HCT116 (cell line): ENCODE results near the gene STARD3. TPM values are rescaled to one million over a fixed set of nuclear protein-coding genes. Genes with fewer than 3 reads are reported as not detected.

ENCODE experiments used
- ATAC-seq: fragments of 200-7000 bp; cut with Tn5 transposase; 2 replicates; pipeline ENCODE4 v1.9.1; 2020; ENCODE audit warnings: mild to moderate bottlenecking, moderate library complexity
- BruUV-seq: library from RNA; stranded (reverse); fragments of 400-500 nt; replicated peaks from 2 replicates; lab custom pipeline; 2021; lab: Mats Ljungman, UMichigan
- CTCF ChIA-PET: fragments of 300-600 bp; sonication (Branson Sonifier 250); formaldehyde crosslinking; loops from one replicate; lab custom pipeline; 2021; ENCODE audit warnings: antibody characterized with exemption; lab: Charles Lee
- POLR2A ChIA-PET: fragments of 300-600, 350-600 bp; sonication (Branson Sonifier 250); formaldehyde crosslinking; loops from one replicate; lab custom pipeline; 2021; ENCODE audit warnings: antibody characterized with exemption; lab: Charles Lee
- RAD21 ChIA-PET, 2 experiments: fragments of 300-600 bp; sonication (Branson Sonifier 250); formaldehyde crosslinking; loops; one replicate each; lab custom pipeline; 2023; ENCODE audit warnings: low total read pairs in 2 of 2; ENCODE audit not compliant: uncharacterized antibody in 2 of 2, unreplicated experiment in 2 of 2, low non-redundant PET in 1 of 2; lab: Charles Lee
- DNase-seq: peaks from one replicate; pipeline ENCODE4 v3.0.0-alpha.2; 2010; ENCODE audit warnings: low read depth, low spot score
- H2AFZ ChIP-seq: fragments of 200-600 bp; shearing (Covaris generic), sonication (generic); 2 replicates; pipeline ENCODE4 v1.6.1; 2017; ENCODE audit warnings: low read depth, mixed run types, mixed read lengths, antibody characterized with exemption, low read length; ENCODE audit not compliant: poor library complexity, severe bottlenecking
- H3K27ac ChIP-seq: 2 replicates; pipeline ENCODE4 v1.5.1; 2012; ENCODE audit warnings: low read depth, low read length
- H3K27me3 ChIP-seq: fragments of 200-600 bp; sonication (generic); 2 replicates; pipeline ENCODE4 v1.6.1; 2016; ENCODE audit warnings: mixed run types, low read length, mixed read lengths; ENCODE audit not compliant: insufficient read depth
- H3K36me3 ChIP-seq, 2 experiments: fragments of 200-500 bp in 1 of 2; fragments of 200-600 bp in 1 of 2; sonication (Bioruptor generic) in 1 of 2; sonication (generic) in 1 of 2; 2 replicates each; pipeline versions ENCODE4 v1.5.1 to v1.6.1; 2014 to 2016; ENCODE audit warnings: low read length in 2 of 2, inconsistent platforms in 1 of 2, mixed read lengths in 1 of 2, mixed run types in 1 of 2; ENCODE audit not compliant: insufficient read depth in 2 of 2, control insufficient read depth in 1 of 2
- H3K4me1 ChIP-seq, 2 experiments: fragments of 200-600 bp in 1 of 2; sonication (generic) in 1 of 2; 2 replicates each; pipeline versions ENCODE4 v1.5.1 to v1.6.1; 2012 to 2017; ENCODE audit warnings: low read length in 2 of 2, inconsistent platforms in 1 of 2, mild to moderate bottlenecking in 1 of 2, mixed read lengths in 1 of 2, mixed run types in 1 of 2, moderate library complexity in 1 of 2; ENCODE audit not compliant: insufficient read depth in 2 of 2, control insufficient read depth in 1 of 2
- H3K4me2 ChIP-seq: fragments of 200-600 bp; sonication (generic); 2 replicates; pipeline ENCODE4 v1.6.1; 2017; ENCODE audit warnings: mixed run types, low read length, mixed read lengths
- H3K4me3 ChIP-seq, 2 experiments: fragments of 200-600 bp in 1 of 2; sonication (generic) in 1 of 2; replicated peaks in 1 of 2; 2 replicates each; pipeline ENCODE4 v1.5.1; 2011 to 2016; ENCODE audit warnings: low read length in 2 of 2, control low read depth in 1 of 2, low read depth in 1 of 2, mild to moderate bottlenecking in 1 of 2, mixed read lengths in 1 of 2, mixed run types in 1 of 2
- H3K79me2 ChIP-seq: fragments of 200-600 bp; sonication (generic); 2 replicates; pipeline ENCODE4 v1.6.1; 2017; ENCODE audit warnings: mild to moderate bottlenecking, mixed run types, low read length, moderate library complexity, mixed read lengths; ENCODE audit not compliant: insufficient read depth
- H3K9ac ChIP-seq: fragments of 200-600 bp; sonication (generic); 2 replicates; pipeline ENCODE4 v1.6.1; 2016; ENCODE audit warnings: low read length, mixed read lengths
- H3K9me2 ChIP-seq: fragments of 200-600 bp; sonication (generic), shearing (Covaris generic); 2 replicates; pipeline ENCODE4 v1.6.1; 2017; ENCODE audit warnings: mixed run types, mild to moderate bottlenecking, moderate library complexity; ENCODE audit not compliant: insufficient read depth
- H3K9me3 ChIP-seq, 2 experiments: fragments of 200-500 bp in 1 of 2; fragments of 200-600 bp in 1 of 2; sonication (Bioruptor generic) in 1 of 2; sonication (generic) in 1 of 2; 2 replicates each; pipeline ENCODE4 v1.6.1; 2014 to 2017; ENCODE audit warnings: low read length in 2 of 2, mixed read lengths in 2 of 2, inconsistent platforms in 1 of 2, low read depth in 1 of 2, mild to moderate bottlenecking in 1 of 2, mixed run types in 1 of 2, moderate library complexity in 1 of 2; ENCODE audit not compliant: control insufficient read depth in 1 of 2, insufficient read depth in 1 of 2
- H4K20me1 ChIP-seq: fragments of 200-600 bp; sonication (generic), shearing (Covaris generic); 2 replicates; pipeline ENCODE4 v1.6.1; 2017; ENCODE audit warnings: mixed run types, mild to moderate bottlenecking, moderate library complexity; ENCODE audit not compliant: insufficient read depth
- CBX3 ChIP-seq: IDR thresholded peaks from 2 replicates; pipeline ENCODE4 v1.6.1; 2012; ENCODE audit warnings: low read depth
- CEBPB ChIP-seq: IDR thresholded peaks from 2 replicates; pipeline ENCODE4 v1.6.1; 2012; ENCODE audit warnings: low read depth
- EZH2phosphoT487 ChIP-seq: fragments of 200-600 bp; IDR thresholded peaks from 2 replicates; pipeline ENCODE4 v1.6.1; 2018; ENCODE audit warnings: antibody characterized with exemption, borderline replicate concordance
- FOSL1 ChIP-seq: IDR thresholded peaks from 2 replicates; pipeline ENCODE4 v1.6.1; 2012; ENCODE audit warnings: low read depth
- JUND ChIP-seq: IDR thresholded peaks from 2 replicates; pipeline ENCODE4 v1.6.1; 2012
- POLR2AphosphoS5 ChIP-seq: IDR thresholded peaks from 2 replicates; pipeline ENCODE4 v1.6.1; 2011; ENCODE audit warnings: mild to moderate bottlenecking, low read depth, low read length, moderate library complexity
- RAD21 ChIP-seq: IDR thresholded peaks from 2 replicates; pipeline ENCODE4 v1.6.1; 2012; ENCODE audit warnings: low read depth, mild to moderate bottlenecking
- SP1 ChIP-seq: IDR thresholded peaks from 2 replicates; pipeline ENCODE4 v1.6.1; 2012; ENCODE audit warnings: low read depth
- SRF ChIP-seq: IDR thresholded peaks from 2 replicates; pipeline ENCODE4 v1.6.1; 2012; ENCODE audit warnings: low read depth
- TCF7L2 ChIP-seq: IDR thresholded peaks from 2 replicates; pipeline ENCODE4 v1.7.0; 2011; ENCODE audit warnings: borderline replicate concordance, inconsistent platforms; ENCODE audit not compliant: insufficient read depth, insufficient read length; ENCODE audit errors: extremely low read depth
- ZFX ChIP-seq: fragments of 450-650 bp; IDR thresholded peaks from 2 replicates; pipeline ENCODE4 v1.6.1; 2017
- intact Hi-C: fragments of 100-400 bp; cut with micrococcal nuclease; formaldehyde crosslinking; loops from 2 replicates; pipeline ENCODE4 v1.10.0; 2022
- total RNA-seq: library from RNA; stranded (reverse); gene quantifications from one replicate; pipeline ENCODE4 v1.2.1, GENCODE V29; 2021; ENCODE audit not compliant: unreplicated experiment
- TF ChIP-seq, protein P1 (sequence below): IDR thresholded peaks from 2 replicates; pipeline ENCODE4 v1.6.1; 2012; ENCODE audit warnings: low read depth

STARD3 gene
- total RNA-seq, 1 experiment from 2014 or later: 73.9 TPM

DNA sequence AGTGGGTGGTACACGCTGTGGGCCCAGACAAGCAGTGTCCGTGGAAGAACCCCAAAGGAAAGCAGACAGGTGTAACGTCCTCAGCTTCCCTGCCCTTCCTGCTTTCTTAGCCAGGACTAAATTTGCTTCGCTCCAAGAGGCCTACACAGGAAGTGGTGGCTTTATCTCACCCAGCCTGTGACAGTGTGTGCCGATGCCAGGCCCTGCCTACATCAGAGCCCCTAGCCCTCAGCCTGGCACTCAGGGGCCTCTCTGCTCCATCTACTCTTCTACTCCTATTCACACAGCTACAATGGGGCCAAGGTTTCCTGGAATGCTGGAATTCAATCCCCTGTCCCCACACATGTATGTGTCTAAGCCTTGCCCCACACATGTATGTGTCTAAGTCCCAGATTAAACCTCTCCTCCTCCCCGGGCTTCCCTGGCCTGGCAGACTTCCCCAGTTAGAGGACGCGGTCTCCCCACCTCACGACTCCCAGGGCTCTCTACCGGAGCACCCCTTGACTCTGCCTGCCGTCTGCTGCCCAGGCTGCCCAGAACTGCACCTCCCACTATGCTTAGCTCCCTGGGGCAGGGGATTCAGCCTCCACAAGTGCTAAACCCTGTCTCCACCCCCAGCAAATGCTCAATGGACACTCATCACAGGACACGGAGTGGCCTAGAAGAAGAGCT, 42.7 kb downstream of the STARD3 start:
- Histone ChIP-seq H3K9me3 (no peaks in the 10 kb centered on the region), H3K4me3 (no peak overlapping the region), H3K9ac (no peak overlapping the region), H3K36me3 (no peaks in the 10 kb centered on the region), H3K27me3 (no peaks in the 10 kb centered on the region), H3K4me1 (peaks cover 15 to 17% of the 10 kb centered on the region in 2 experiments; a peak in 2 of 4 replicates), H3K27ac (no peak overlapping the region; the same call in 1 of the 2 replicates), H2AFZ (no peak overlapping the region), H3K79me2 (no peaks in the 10 kb centered on the region), H4K20me1 (no peaks in the 10 kb centered on the region), H3K9me2 (no peaks in the 10 kb centered on the region), H3K4me2 (no peak overlapping the region)
- intact Hi-C loops: no loop called here
- ChIA-PET RAD21 (no interaction called here), POLR2A (no interaction called here), CTCF (interaction anchor here (1.0 to 1.6 kb wide), 5 partner anchors 8 to 58 kb away, joined by 3 to 5 read pairs (median 3); partner anchors contain the start of genes MIEN1 and PGAP3)
- no TSS peak for BruUV-seq
- no peak for TF ChIP-seq EZH2phosphoT487
- no peak for TF ChIP-seq CBX3
- TF ChIP-seq SP1: no peak
- TF ChIP-seq TCF7L2: no peak
- no peak for TF ChIP-seq RAD21
- no peak for TF ChIP-seq JUND
- no peak for TF ChIP-seq CEBPB
- no peak for TF ChIP-seq POLR2AphosphoS5
- TF ChIP-seq, protein P1, sequence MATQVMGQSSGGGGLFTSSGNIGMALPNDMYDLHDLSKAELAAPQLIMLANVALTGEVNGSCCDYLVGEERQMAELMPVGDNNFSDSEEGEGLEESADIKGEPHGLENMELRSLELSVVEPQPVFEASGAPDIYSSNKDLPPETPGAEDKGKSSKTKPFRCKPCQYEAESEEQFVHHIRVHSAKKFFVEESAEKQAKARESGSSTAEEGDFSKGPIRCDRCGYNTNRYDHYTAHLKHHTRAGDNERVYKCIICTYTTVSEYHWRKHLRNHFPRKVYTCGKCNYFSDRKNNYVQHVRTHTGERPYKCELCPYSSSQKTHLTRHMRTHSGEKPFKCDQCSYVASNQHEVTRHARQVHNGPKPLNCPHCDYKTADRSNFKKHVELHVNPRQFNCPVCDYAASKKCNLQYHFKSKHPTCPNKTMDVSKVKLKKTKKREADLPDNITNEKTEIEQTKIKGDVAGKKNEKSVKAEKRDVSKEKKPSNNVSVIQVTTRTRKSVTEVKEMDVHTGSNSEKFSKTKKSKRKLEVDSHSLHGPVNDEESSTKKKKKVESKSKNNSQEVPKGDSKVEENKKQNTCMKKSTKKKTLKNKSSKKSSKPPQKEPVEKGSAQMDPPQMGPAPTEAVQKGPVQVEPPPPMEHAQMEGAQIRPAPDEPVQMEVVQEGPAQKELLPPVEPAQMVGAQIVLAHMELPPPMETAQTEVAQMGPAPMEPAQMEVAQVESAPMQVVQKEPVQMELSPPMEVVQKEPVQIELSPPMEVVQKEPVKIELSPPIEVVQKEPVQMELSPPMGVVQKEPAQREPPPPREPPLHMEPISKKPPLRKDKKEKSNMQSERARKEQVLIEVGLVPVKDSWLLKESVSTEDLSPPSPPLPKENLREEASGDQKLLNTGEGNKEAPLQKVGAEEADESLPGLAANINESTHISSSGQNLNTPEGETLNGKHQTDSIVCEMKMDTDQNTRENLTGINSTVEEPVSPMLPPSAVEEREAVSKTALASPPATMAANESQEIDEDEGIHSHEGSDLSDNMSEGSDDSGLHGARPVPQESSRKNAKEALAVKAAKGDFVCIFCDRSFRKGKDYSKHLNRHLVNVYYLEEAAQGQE: no peak
- TF ChIP-seq ZFX: no peak
- no peak for TF ChIP-seq FOSL1
- no peak for TF ChIP-seq SRF
- DNase-seq: no peak
- ATAC-seq: no peak
